Peyer's patch (tissue), 4 donors: ENCODE data around the gene GLTPD2. TPM values are rescaled to one million over a fixed set of nuclear protein-coding genes. Genes with fewer than 3 reads are reported as not detected.

Source experiments
- DNase-seq, 3 donors: peaks; one replicate each; pipeline ENCODE4 v3.0.0-alpha.2; 2017 to 2019
- H3K27ac ChIP-seq, 4 donors: fragments of 200-600 bp; sonication (generic); one replicate each; pipeline ENCODE4 v1.5.1; 2016 to 2019
- H3K27me3 ChIP-seq, 2 donors: fragments of 200-600 bp; sonication (generic); one replicate each; pipeline ENCODE4 v1.5.1; 2019
- H3K36me3 ChIP-seq, 3 donors: fragments of 200-600 bp; sonication (generic); one replicate each; pipeline ENCODE4 v1.5.1; 2016 to 2019
- H3K4me1 ChIP-seq, 4 donors: fragments of 200-600 bp; sonication (generic); one replicate each; pipeline ENCODE4 v1.5.1; 2016 to 2019
- H3K4me3 ChIP-seq, 4 donors: fragments of 200-600 bp; sonication (generic); 1 replicate in 3 of 4; 2 replicates in 1 of 4; pipeline ENCODE4 v1.5.1; 2016 to 2019; ENCODE audit warnings: mild to moderate bottlenecking in 1 of 4
- H3K9me3 ChIP-seq, 4 donors: fragments of 200-600 bp; sonication (generic); one replicate each; pipeline ENCODE4 v1.5.1; 2016 to 2019; ENCODE audit warnings: mild to moderate bottlenecking in 1 of 4
- POLR2A ChIP-seq, 2 donors: fragments of 450-650 bp; IDR thresholded peaks; one replicate each; pipeline ENCODE4 v1.5.1; 2017; ENCODE audit warnings: antibody characterized with exemption in 2 of 2, mild to moderate bottlenecking in 2 of 2, moderate library complexity in 2 of 2
- total RNA-seq, 4 donors: library from RNA; depleted of rRNA; stranded (reverse); fragments of >200 nt; gene quantifications; one replicate each; pipeline ENCODE4 v1.1.0, GENCODE V29; 2016
- TF ChIP-seq, protein P1 (sequence below), 6 experiments: fragments of 450-650 bp in 4 of 6; fragments of 200-600 bp in 2 of 6; sonication (generic) in 1 of 6; IDR thresholded peaks; one replicate each; pipeline ENCODE4 v1.5.1; 2017 to 2019; ENCODE audit warnings: antibody characterized with exemption in 6 of 6, mild to moderate bottlenecking in 3 of 6, moderate library complexity in 1 of 6

Gene GLTPD2
- total RNA-seq, 4 donors from 2014 or later: 5.4 to 28.2 (median 23.6) TPM; not detected in 1

- Histone ChIP-seq H3K27me3 (no peaks in the 10 kb centered on the region), H3K27ac (no peak within 1 kb of the TSS), H3K4me1 (peaks cover 0 to 40% (median 7%) of the 10 kb centered on the region in 4 donors), H3K9me3 (no peaks in the 10 kb centered on the region), H3K4me3 (peak within 1 kb of the TSS in 3 of 4 donors; percentile 6 to 25 (median 23)), H3K36me3 (no peaks in the 10 kb centered on the region)
- no peak for DNase-seq
- TF ChIP-seq, protein P1, sequence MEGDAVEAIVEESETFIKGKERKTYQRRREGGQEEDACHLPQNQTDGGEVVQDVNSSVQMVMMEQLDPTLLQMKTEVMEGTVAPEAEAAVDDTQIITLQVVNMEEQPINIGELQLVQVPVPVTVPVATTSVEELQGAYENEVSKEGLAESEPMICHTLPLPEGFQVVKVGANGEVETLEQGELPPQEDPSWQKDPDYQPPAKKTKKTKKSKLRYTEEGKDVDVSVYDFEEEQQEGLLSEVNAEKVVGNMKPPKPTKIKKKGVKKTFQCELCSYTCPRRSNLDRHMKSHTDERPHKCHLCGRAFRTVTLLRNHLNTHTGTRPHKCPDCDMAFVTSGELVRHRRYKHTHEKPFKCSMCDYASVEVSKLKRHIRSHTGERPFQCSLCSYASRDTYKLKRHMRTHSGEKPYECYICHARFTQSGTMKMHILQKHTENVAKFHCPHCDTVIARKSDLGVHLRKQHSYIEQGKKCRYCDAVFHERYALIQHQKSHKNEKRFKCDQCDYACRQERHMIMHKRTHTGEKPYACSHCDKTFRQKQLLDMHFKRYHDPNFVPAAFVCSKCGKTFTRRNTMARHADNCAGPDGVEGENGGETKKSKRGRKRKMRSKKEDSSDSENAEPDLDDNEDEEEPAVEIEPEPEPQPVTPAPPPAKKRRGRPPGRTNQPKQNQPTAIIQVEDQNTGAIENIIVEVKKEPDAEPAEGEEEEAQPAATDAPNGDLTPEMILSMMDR (IDR thresholded peaks at IDR 0.05): no peak
- TF ChIP-seq POLR2A (IDR thresholded peaks at IDR 0.05): no peak
Measured at GRCh38 chr17:4786106-4786511, 2.7 kb upstream of the GLTPD2 start, which contains the start of gene VMO1. Gene VMO1 (minus strand): TSS chr17:4786364. CDS start chr17:4786352, 12 bp downstream.

DNA sequence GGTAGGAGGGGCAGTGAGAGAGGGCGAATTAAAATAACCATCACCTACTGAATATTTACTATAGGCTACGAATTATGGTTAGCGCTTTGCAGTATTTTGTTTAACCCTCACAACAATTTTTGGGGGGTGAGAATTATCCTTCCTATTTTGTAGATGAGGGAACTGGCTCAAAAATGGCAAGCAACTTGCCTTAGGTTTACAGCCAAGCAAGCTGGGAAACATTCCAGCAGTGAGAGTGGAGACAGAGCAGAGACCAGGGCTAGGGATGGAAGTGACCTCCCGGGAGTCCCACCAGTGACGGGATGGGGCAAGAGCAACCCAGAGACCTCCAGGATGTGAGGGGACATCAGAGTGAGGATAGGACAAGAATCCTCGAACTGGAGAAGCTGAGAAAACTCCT, 2.2 kb upstream of the GLTPD2 start:
- no peaks in the 10 kb centered on the region for H3K27me3 ChIP-seq

GRCh38 chr17:4788159-4788806, 481 bp upstream of the GLTPD2 start:
- no peak for DNase-seq
- Histone ChIP-seq H3K27ac (peak overlapping the region in 3 of 4 donors; percentile 10 to 98 (median 92)), H3K9me3 (no peaks in the 10 kb centered on the region), H3K36me3 (no peaks in the 10 kb centered on the region), H3K4me1 (peaks cover 0 to 40% (median 7%) of the 10 kb centered on the region in 4 donors), H3K4me3 (peak overlapping the region in 2 of 4 donors; percentile 71 to 78), H3K27me3 (no peaks in the 10 kb centered on the region)
- TF ChIP-seq POLR2A (IDR thresholded peaks at IDR 0.05): no peak
- TF ChIP-seq, protein P1 (IDR thresholded peaks at IDR 0.05): no peak

More for the DNA sequence above, 2.2 kb upstream of the GLTPD2 start:
- Histone ChIP-seq H3K4me3 (peak overlapping the region in 2 of 4 donors; percentile 23 to 25), H3K9me3 (no peaks in the 10 kb centered on the region), H3K4me1 (peaks cover 0 to 40% (median 7%) of the 10 kb centered on the region in 4 donors), H3K36me3 (no peaks in the 10 kb centered on the region), H3K27ac (no peak overlapping the region)
- TF ChIP-seq POLR2A (IDR thresholded peaks at IDR 0.05): no peak
- TF ChIP-seq, protein P1 (IDR thresholded peaks at IDR 0.05): no peak
- no peak for DNase-seq

- Histone ChIP-seq H3K9me3 (no peaks in the 10 kb centered on the region), H3K36me3 (no peaks in the 10 kb centered on the region), H3K27ac (peak overlapping the region; percentile 88 to 98 (median 92)), H3K27me3 (no peaks in the 10 kb centered on the region), H3K4me3 (peak overlapping the region; percentile 66 to 78 (median 72)), H3K4me1 (peaks cover 0 to 40% (median 7%) of the 10 kb centered on the region in 4 donors)
- DNase-seq: no peak
- TF ChIP-seq, protein P1 (IDR thresholded peaks at IDR 0.05): no peak
- TF ChIP-seq POLR2A (IDR thresholded peaks at IDR 0.05): no peak
Measured at GRCh38 chr17:4789701-4789950, 862 bp downstream of the GLTPD2 start.

- DNase-seq: peak; percentile 80 to 94 (median 93)
- H3K9me3 ChIP-seq: no peaks in the 10 kb centered on the region
- H3K27ac ChIP-seq: peak overlapping the region; percentile 88 to 98 (median 92)
- peak; percentile 80 to 82 for TF ChIP-seq POLR2A (IDR thresholded peaks at IDR 0.05)
- TF ChIP-seq, protein P1 (IDR thresholded peaks at IDR 0.05): peak; percentile 61 to 99 (median 90)
- H3K4me1 ChIP-seq: peaks cover 0 to 39% (median 7%) of the 10 kb centered on the region in 4 donors
- no peaks in the 10 kb centered on the region for H3K36me3 ChIP-seq
- no peaks in the 10 kb centered on the region for H3K27me3 ChIP-seq
- H3K4me3 ChIP-seq: peak overlapping the region; percentile 66 to 78 (median 72)
Measured at GRCh38 chr17:4789951-4790704, 1.4 kb downstream of the GLTPD2 start.
